HG02623 (cell line): ENCODE data around the gene MT1F.

Source experiments
- ATAC-seq: cut with Tn5 transposase; IDR thresholded peaks from one replicate; pipeline ENCODE4 v1.9.1; 2021; ENCODE audit warnings: moderate library complexity; ENCODE audit not compliant: unreplicated experiment

The MT1F gene

DNA sequence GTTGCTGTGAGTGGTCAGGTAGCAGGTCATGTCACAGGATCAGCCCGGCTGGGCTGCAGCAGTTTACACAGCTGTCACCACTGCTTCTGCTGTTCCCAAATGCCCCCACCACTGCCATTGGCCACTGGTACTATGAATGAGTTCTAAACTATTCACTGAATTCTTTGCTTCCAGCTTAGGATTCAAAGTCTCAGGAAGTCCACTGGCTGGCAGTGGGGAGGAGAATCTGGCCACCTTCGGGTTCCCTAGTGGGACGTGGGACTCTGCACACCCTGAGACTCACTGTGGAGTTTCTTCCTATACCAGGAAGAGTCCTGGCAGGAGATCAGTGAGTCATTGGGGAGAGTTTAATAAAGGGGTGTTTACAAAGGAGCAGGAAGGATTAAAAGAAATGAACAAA lies 31.4 kb downstream of the MT1F start:
- no peak for ATAC-seq

DNA sequence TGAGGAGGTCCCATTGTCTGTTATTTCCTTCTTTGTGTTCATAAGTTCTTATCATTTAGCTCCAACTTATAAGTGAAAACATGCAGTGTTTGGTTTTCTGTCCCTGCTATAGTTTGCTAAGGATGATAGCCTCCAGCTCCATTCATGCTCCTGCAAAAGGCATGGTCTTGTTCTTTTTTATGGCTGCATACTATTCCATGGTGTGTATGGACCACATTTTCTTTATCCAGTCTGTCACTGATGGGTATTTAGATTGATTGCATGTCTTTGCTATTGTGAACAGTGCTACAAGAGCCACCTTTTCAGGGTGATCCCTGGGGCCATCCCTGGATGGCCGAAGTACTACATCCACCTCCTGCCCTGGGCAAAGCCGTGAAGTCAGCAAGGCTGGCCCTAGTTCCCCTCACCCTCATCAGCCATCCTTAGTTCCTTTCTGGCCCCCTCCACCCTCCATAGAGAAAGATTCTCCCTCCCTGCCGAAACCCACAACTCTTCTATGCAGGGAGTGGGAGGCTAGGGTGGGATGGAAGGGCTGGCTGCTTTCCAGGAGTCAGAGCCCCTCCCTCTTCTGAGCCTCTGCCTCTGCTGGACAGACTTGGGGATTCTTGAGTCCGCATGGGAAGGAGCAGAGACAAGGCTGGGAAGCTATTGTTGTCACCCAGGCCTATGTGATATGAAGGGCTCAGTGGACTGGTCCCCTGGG lies 32.8 kb downstream of the MT1F start:
- ATAC-seq = no peak

DNA sequence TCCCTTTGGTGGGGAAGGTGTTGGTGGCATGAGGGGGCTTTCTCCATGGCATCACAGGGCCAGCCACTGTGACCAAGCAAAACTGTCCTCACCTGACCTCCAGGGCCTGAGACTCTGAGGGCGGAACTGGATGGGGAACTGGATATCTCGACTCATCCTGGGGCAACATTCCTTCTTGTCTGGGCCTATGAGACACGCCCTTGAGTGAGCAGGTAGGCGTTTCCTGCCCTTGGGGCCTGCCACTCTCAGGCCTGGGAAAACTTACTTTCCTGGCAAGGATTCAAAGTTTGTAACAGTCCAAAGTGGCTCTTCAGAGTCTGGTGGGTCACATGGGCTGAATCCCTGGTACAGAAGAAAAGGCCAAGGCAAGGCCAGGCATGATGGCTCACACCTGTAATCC lies 34.1 kb downstream of the MT1F start:
- no peak for ATAC-seq

DNA sequence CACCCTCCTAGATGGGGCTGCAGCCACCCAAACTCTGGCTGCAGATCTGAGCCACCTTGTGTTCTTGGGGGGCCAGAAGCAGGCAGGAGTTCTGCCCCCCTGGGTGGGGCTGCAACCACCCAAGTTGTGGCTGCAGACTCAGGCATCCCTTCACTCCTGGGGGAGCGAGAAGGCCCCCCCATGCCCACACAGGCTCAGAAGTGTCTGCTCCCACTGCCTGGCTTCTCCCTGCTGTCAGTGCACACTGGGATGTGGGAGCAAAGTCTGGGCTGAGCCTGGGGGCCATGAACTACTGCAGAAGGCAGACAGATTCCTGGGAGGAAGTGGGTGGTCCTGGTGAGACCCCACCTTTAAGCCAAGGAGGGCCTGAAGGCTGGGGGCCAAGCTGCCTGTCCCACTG lies 37.5 kb downstream of the MT1F start:
- no peak for ATAC-seq

DNA sequence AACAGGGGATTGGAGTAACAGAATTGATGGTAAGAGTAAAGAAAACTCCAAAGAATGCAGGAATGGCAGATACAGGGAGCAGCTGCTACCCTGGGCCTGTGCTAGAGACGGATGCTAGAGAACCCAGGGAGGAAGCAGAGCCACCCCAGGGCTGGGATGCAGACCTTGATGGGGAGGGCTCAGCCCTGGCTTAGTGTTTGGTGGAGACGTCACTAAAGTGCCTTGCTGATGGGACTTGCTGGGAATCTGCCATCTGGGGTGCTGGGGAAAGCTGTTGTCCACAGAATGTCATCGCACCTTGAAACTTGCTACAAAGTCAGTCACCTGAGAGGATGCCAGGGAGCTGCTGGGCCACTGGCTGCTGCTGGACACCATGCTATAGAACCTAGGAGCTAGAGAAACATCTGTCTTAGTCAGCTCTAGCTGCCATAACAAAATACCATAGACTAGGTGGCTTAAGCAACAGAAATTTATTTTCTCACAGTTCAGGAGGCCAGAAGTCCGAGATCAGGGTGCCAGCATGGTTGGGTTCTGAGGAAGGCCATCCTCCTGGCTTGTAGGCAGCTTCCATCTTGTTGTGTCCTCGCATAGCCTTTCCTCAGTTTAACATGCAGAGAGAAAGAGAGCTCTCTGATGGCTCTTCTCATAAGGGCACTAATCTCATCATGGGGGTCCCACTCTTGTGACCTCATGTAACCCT lies 39.8 kb downstream of the MT1F start:
- no peak for ATAC-seq

DNA sequence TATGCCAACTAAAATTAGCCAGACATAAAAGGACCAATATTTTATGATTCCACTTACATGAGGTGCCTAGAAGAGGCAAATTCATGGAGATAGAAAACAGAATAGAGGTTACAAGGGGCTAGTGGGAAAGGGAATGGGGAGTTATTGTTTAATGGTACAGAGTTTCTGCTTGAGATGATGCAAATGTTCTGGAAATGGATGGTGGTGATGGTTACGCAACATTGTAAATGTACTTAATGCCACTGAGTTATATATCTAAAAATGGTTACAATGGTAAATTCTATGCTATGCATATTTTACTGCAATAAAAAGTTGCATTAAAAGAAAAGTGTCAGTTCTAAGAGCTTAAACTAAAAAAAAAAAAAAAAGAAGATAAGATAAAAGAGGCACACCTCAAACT lies 42.4 kb downstream of the MT1F start:
- no peak for ATAC-seq

DNA sequence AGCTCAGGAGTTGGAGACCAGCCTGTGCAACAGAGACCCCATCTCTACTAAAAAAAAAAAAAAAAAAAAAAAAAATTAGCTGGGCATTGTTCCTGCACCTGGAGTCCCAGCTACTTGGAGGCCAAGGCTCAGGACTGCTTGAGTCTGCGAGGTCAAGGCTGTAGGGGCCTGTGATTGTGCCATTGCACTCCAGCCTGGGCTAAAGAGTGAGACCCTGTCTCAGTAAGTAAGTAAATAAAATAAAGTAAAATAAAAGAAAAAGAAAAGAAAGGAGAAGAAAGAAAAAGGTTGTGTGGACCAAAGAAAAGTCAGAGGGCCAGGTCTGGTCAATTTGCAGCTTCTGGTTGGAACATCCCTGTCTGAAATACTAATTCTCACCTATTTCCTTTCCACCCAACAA lies 42.9 kb downstream of the MT1F start:
- no peak for ATAC-seq

DNA sequence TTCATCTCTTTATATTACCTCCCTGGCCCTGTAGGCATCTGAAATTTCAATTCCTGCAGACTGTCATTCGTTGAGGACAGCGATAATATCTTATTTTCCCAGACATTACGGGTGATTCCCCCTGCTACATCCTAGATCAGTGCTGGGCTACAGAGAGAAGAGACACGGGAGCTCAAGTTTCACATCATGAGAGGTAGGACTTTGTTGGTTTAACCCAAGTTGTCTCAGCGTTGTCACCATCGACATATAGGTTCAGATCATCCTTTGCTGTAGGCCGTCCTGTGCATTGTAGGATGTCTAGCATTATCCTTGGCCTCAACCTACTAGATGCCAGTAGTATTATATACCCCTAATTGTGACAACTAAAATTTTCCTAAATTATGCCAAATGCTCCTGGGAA lies 43.8 kb downstream of the MT1F start:
- no peak for ATAC-seq

DNA sequence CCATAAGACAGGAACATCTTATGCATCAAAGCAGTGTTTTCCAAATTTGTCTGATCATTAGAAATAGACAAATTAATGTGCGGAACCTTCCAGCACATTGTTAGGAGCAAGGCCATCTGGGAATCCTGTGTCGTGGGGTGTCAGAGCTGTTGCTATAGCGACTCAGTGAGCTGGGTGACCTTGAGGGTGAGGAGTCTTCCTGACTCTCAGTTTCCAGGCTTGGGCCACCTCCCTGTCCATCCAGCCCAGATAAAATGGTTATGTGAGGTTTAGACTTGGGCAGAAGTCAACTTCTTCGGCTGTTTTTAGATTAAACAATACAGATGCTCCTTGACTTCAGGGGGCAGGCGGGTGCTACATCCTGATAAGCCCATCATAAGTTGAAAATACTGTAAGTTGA lies 45.1 kb downstream of the MT1F start:
- no peak for ATAC-seq
